ENCODE measurements around the gene TLX3.

The TLX3 gene

GRCh38 chr5:171308453-171309275 is at the start of gene TLX3:
TLX3 (plus strand) TSS chr5:171309248; CDS start chr5:171309366, 118 bp downstream.
- no peak for TF ChIP-seq CTCF (IDR thresholded peaks at IDR 0.05)

GRCh38 chr5:171261361-171261760 is 47.7 kb upstream of the TLX3 start:
- TF ChIP-seq CTCF (IDR thresholded peaks at IDR 0.05) = no peak

GRCh38 chr5:171261904-171262303 is 47.1 kb upstream of the TLX3 start:
- TF ChIP-seq CTCF (IDR thresholded peaks at IDR 0.05) = no peak

- TF ChIP-seq CTCF (IDR thresholded peaks at IDR 0.05) = no peak
These were observed 45.9 kb upstream of the TLX3 start for GRCh38 chr5:171263181-171263580.

GRCh38 chr5:171264843-171265242 is 44.2 kb upstream of the TLX3 start:
- no peak for TF ChIP-seq CTCF (IDR thresholded peaks at IDR 0.05)

- no peak for TF ChIP-seq CTCF (IDR thresholded peaks at IDR 0.05)
These were observed 40.1 kb upstream of the TLX3 start for GRCh38 chr5:171268700-171269620.

- TF ChIP-seq CTCF (IDR thresholded peaks at IDR 0.05) = no peak
These were observed 39.3 kb upstream of the TLX3 start for GRCh38 chr5:171269717-171270116.

Measured in LNCAP (cell line).